Effector CD8-positive, alpha-beta T cell (primary cell): ENCODE measurements around the gene EPHB2.

Source experiments
- DNase-seq: peaks from one replicate; lab custom pipeline; 2025; lab: John Stamatoyannopoulos, UW

EPHB2 gene

GRCh38 chr1:22722901-22723550, 12.4 kb downstream of the EPHB2 start:
- no peak for DNase-seq

- DNase-seq = no peak
These were observed 17.2 kb downstream of the EPHB2 start for GRCh38 chr1:22727873-22728272.

GRCh38 chr1:22728751-22729399, 18.2 kb downstream of the EPHB2 start:
- no peak for DNase-seq

- no peak for DNase-seq
These were observed 18.7 kb downstream of the EPHB2 start for GRCh38 chr1:22729400-22729773.

- DNase-seq = no peak
These were observed 19.3 kb downstream of the EPHB2 start for GRCh38 chr1:22729912-22730311.

GRCh38 chr1:22731924-22732720, 21.5 kb downstream of the EPHB2 start:
- DNase-seq = no peak

- no peak for DNase-seq
These were observed 23.0 kb downstream of the EPHB2 start for GRCh38 chr1:22733643-22734042.

GRCh38 chr1:22736501-22737080, 26.0 kb downstream of the EPHB2 start:
- no peak for DNase-seq

GRCh38 chr1:22737374-22738068, 26.9 kb downstream of the EPHB2 start:
- DNase-seq = no peak

GRCh38 chr1:22738069-22738435, 27.4 kb downstream of the EPHB2 start:
- DNase-seq = no peak

GRCh38 chr1:22738522-22738921, 27.9 kb downstream of the EPHB2 start:
- DNase-seq = no peak

GRCh38 chr1:22739648-22740385, 29.2 kb downstream of the EPHB2 start:
- DNase-seq = no peak

- DNase-seq = no peak
These were observed 30.5 kb downstream of the EPHB2 start for GRCh38 chr1:22741118-22741517.

- DNase-seq = no peak
These were observed 35.3 kb downstream of the EPHB2 start for GRCh38 chr1:22745669-22746585.

GRCh38 chr1:22747021-22747734, 36.5 kb downstream of the EPHB2 start:
- no peak for DNase-seq

- DNase-seq = no peak
These were observed 37.1 kb downstream of the EPHB2 start for GRCh38 chr1:22747735-22748073.

- no peak for DNase-seq
These were observed 38.9 kb downstream of the EPHB2 start for GRCh38 chr1:22749503-22749902.

- DNase-seq = no peak
These were observed 39.5 kb downstream of the EPHB2 start for GRCh38 chr1:22749919-22750684.

- DNase-seq = no peak
These were observed 40.0 kb downstream of the EPHB2 start for GRCh38 chr1:22750685-22751051.
